ENCODE measurements around the gene SPRYD7.

DNA sequence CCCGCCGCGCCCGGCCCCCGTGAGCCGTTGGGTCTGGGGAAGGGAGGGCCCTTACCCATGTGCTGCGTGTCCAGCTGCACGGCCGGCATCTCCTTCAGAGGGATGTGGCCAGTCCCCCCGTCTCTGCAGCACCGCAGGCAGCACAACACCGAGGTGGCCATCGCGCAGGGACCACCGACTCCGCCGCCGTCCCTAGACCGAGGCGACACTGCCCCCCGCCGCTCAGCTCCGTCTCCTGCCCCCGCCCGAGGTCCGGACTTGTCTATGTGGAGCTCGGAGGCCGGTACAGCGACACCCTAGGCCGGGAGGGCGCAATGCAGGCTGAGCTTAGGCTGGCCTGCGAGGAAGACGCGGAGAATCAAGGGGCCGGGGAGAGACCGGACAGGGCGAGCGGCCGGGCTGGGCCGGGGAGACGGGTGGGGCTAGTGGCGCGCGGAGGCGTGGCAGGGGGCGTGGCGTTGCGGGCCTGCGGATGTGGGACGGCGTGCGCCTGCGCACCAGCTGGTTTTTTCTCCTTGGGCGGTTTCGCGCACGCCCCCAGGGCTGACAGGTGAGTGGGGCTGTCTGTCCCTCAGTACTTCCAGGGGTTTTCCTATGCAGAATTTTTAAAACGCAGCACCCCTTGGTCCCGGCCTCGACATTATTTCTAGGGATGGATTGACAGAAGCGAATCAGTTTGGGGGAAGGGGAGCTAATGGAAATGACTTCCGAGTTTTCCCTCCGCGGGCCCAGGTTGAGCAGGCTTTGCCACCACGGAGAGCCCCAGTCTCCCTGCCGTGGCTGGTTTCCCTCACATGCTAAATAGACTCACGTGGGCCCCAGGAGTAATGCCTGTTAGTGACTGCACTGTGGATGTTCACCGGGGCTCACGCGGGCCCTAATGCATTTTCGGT is at the start of gene SPRYD7:
- TF ChIP-seq ZNF274 (IDR thresholded peaks at IDR 0.05; ENCODE audit: low read depth, low read length) (no peak), YY1 (IDR thresholded peaks at IDR 0.05; ENCODE audit: insufficient read depth, insufficient read length) (no peak)
